Left hindlimb (tissue), 1 donor: ENCODE data around the gene CLTCL1.
"Not testable (repeated sequence)": the region's sequence is repeated elsewhere in the genome, so short reads cannot be mapped to it uniquely, and the experiment has no call there.

Experiments
- DNase-seq: peaks from one replicate; pipeline ENCODE4 v3.0.0-alpha.2; 2018

Gene CLTCL1

GRCh38 chr22:19174106-19175025 lies 117.2 kb downstream of the CLTCL1 start:
- peak; percentile 30 for DNase-seq

- peak; percentile 25 for DNase-seq
Observed at GRCh38 chr22:19173047-19174035, 118.2 kb downstream of the CLTCL1 start.

- peak; percentile 13 for DNase-seq
Observed at GRCh38 chr22:19172213-19173046, 119.1 kb downstream of the CLTCL1 start.

- DNase-seq = peak; percentile 30
Observed at GRCh38 chr22:19169947-19170318, 121.6 kb downstream of the CLTCL1 start.

- peak; percentile 28 for DNase-seq
Observed at GRCh38 chr22:19169002-19169946, 122.2 kb downstream of the CLTCL1 start.

- peak; percentile 19 for DNase-seq
Observed at GRCh38 chr22:19168088-19168890, 123.2 kb downstream of the CLTCL1 start.

- DNase-seq = no peak
Observed at GRCh38 chr22:19167106-19167869, 124.2 kb downstream of the CLTCL1 start.

GRCh38 chr22:19166421-19166820 lies 125.1 kb downstream of the CLTCL1 start:
- no peak for DNase-seq

- DNase-seq = no peak
Observed at GRCh38 chr22:19164425-19164824, 127.1 kb downstream of the CLTCL1 start.

GRCh38 chr22:19158649-19159048 lies 132.9 kb downstream of the CLTCL1 start:
- DNase-seq = not testable (repeated sequence)

GRCh38 chr22:19156109-19156508 lies 135.4 kb downstream of the CLTCL1 start:
- DNase-seq = not testable (repeated sequence)

GRCh38 chr22:19152942-19153883 lies 138.3 kb downstream of the CLTCL1 start:
- no peak for DNase-seq

- DNase-seq = no peak
Observed at GRCh38 chr22:19151329-19152191, 140.0 kb downstream of the CLTCL1 start.

- DNase-seq = no peak
Observed at GRCh38 chr22:19150482-19151328, 140.8 kb downstream of the CLTCL1 start.

- DNase-seq = no peak
Observed at GRCh38 chr22:19149991-19150390, 141.5 kb downstream of the CLTCL1 start, which contains the start of gene GSC2. TSS of gene GSC2 (minus strand) at chr22:19150292. CDS start at chr22:19150283, 9 bp downstream.
